HUES6 (cell line): ENCODE results near the gene ARHGAP40.

Experiments
- H3K27ac ChIP-seq: 2 replicates; pipeline ENCODE4 v1.7.0; 2013; ENCODE audit warnings: low read depth, mild to moderate bottlenecking, low read length, inconsistent platforms
- H3K27me3 ChIP-seq: 2 replicates; pipeline ENCODE4 v1.6.1; 2013; ENCODE audit warnings: low read length; ENCODE audit not compliant: control insufficient read depth, insufficient read depth
- H3K36me3 ChIP-seq: 2 replicates; pipeline ENCODE4 v1.6.1; 2013; ENCODE audit warnings: low read length; ENCODE audit not compliant: control insufficient read depth, insufficient read depth
- H3K4me1 ChIP-seq: 2 replicates; pipeline ENCODE4 v1.6.1; 2013; ENCODE audit warnings: low read length; ENCODE audit not compliant: control insufficient read depth, insufficient read depth
- H3K4me3 ChIP-seq: 2 replicates; pipeline ENCODE4 v1.5.1; 2013; ENCODE audit warnings: low read depth, low read length
- H3K9ac ChIP-seq: one replicate; pipeline ENCODE4 v1.6.1; 2013; ENCODE audit warnings: mild to moderate bottlenecking, low read length
- H3K9me3 ChIP-seq: 2 replicates; pipeline ENCODE4 v1.6.1; 2013; ENCODE audit warnings: low read depth, low read length; ENCODE audit not compliant: control insufficient read depth, insufficient read depth

ARHGAP40 gene

GRCh38 chr20:38617830-38618196 lies 16.2 kb downstream of the ARHGAP40 start:
- H3K27ac ChIP-seq = no peak overlapping the region
- H3K4me3 ChIP-seq = no peak overlapping the region
- no peak overlapping the region for H3K9ac ChIP-seq
- H3K4me1 ChIP-seq = peaks cover 21% of the 10 kb centered on the region; the same call in 1 of the 2 replicates
- H3K36me3 ChIP-seq = peaks cover 45% of the 10 kb centered on the region; the same call in 1 of the 2 replicates
- H3K27me3 ChIP-seq = no peaks in the 10 kb centered on the region
- H3K9me3 ChIP-seq = no peaks in the 10 kb centered on the region

- peaks cover 45% of the 10 kb centered on the region; the same call in 1 of the 2 replicates for H3K36me3 ChIP-seq
- no peaks in the 10 kb centered on the region for H3K27me3 ChIP-seq
- H3K4me1 ChIP-seq = peaks cover 18% of the 10 kb centered on the region; the same call in 1 of the 2 replicates
- no peak overlapping the region for H3K27ac ChIP-seq
- H3K4me3 ChIP-seq = no peak overlapping the region
- H3K9ac ChIP-seq = no peak overlapping the region
- peaks cover 3% of the 10 kb centered on the region; the same call in 1 of the 2 replicates for H3K9me3 ChIP-seq
Observed at GRCh38 chr20:38620441-38620840, 18.8 kb downstream of the ARHGAP40 start.

GRCh38 chr20:38623061-38623460 lies 21.5 kb downstream of the ARHGAP40 start:
- Histone ChIP-seq H3K27me3 (no peaks in the 10 kb centered on the region), H3K9ac (no peak overlapping the region), H3K4me1 (peaks cover 10% of the 10 kb centered on the region; the same call in 1 of the 2 replicates), H3K9me3 (peaks cover 3% of the 10 kb centered on the region; the same call in 1 of the 2 replicates), H3K36me3 (peaks cover 61% of the 10 kb centered on the region; the same call in 1 of the 2 replicates), H3K27ac (no peak overlapping the region), H3K4me3 (no peak overlapping the region)

- Histone ChIP-seq H3K27ac (no peak overlapping the region), H3K4me1 (peaks cover 17% of the 10 kb centered on the region)
Observed at GRCh38 chr20:38624084-38624483, 22.5 kb downstream of the ARHGAP40 start.

GRCh38 chr20:38625896-38626295 lies 24.3 kb downstream of the ARHGAP40 start:
- H3K9me3 ChIP-seq = peaks cover 3% of the 10 kb centered on the region; the same call in 1 of the 2 replicates
- H3K36me3 ChIP-seq = peaks cover 68% of the 10 kb centered on the region; the same call in 1 of the 2 replicates
- H3K4me3 ChIP-seq = no peak overlapping the region
- no peak overlapping the region for H3K27ac ChIP-seq
- H3K27me3 ChIP-seq = no peaks in the 10 kb centered on the region
- H3K9ac ChIP-seq = no peak overlapping the region
- peaks cover 13% of the 10 kb centered on the region for H3K4me1 ChIP-seq

More at GRCh38 chr20:38624084-38624483, 22.5 kb downstream of the ARHGAP40 start:
- no peak overlapping the region for H3K4me3 ChIP-seq
- no peak overlapping the region for H3K9ac ChIP-seq
- H3K27me3 ChIP-seq = no peaks in the 10 kb centered on the region
- peaks cover 3% of the 10 kb centered on the region; the same call in 1 of the 2 replicates for H3K9me3 ChIP-seq
- peaks cover 58% of the 10 kb centered on the region; the same call in 1 of the 2 replicates for H3K36me3 ChIP-seq

- Histone ChIP-seq H3K36me3 (peaks cover 69% of the 10 kb centered on the region; the same call in 1 of the 2 replicates), H3K27ac (no peak overlapping the region), H3K9me3 (peaks cover 3% of the 10 kb centered on the region; the same call in 1 of the 2 replicates), H3K4me1 (peaks cover 15% of the 10 kb centered on the region), H3K27me3 (no peaks in the 10 kb centered on the region), H3K9ac (no peak overlapping the region), H3K4me3 (no peak overlapping the region)
Observed at GRCh38 chr20:38626921-38627659, 25.5 kb downstream of the ARHGAP40 start.

- Histone ChIP-seq H3K4me3 (no peak overlapping the region), H3K4me1 (peaks cover 15% of the 10 kb centered on the region), H3K9ac (no peak overlapping the region), H3K27me3 (no peaks in the 10 kb centered on the region), H3K36me3 (peaks cover 57% of the 10 kb centered on the region; the same call in 1 of the 2 replicates), H3K9me3 (peaks cover 3% of the 10 kb centered on the region; the same call in 1 of the 2 replicates), H3K27ac (no peak overlapping the region; the same call in 1 of the 2 replicates)
Observed at GRCh38 chr20:38628580-38629470, 27.2 kb downstream of the ARHGAP40 start.

GRCh38 chr20:38629979-38630378 lies 28.4 kb downstream of the ARHGAP40 start:
- no peak overlapping the region for H3K27ac ChIP-seq
- no peaks in the 10 kb centered on the region for H3K9me3 ChIP-seq
- H3K36me3 ChIP-seq = peaks cover 53% of the 10 kb centered on the region; the same call in 1 of the 2 replicates
- peaks cover 15% of the 10 kb centered on the region for H3K4me1 ChIP-seq
- no peak overlapping the region for H3K9ac ChIP-seq
- no peak overlapping the region for H3K4me3 ChIP-seq
- H3K27me3 ChIP-seq = no peaks in the 10 kb centered on the region

GRCh38 chr20:38630727-38631126 lies 29.1 kb downstream of the ARHGAP40 start:
- Histone ChIP-seq H3K27ac (no peak overlapping the region), H3K36me3 (peaks cover 55% of the 10 kb centered on the region; the same call in 1 of the 2 replicates), H3K9ac (no peak overlapping the region), H3K27me3 (no peaks in the 10 kb centered on the region), H3K4me3 (no peak overlapping the region), H3K9me3 (no peaks in the 10 kb centered on the region), H3K4me1 (peaks cover 15% of the 10 kb centered on the region)

- no peak overlapping the region for H3K27ac ChIP-seq
- no peaks in the 10 kb centered on the region for H3K9me3 ChIP-seq
- H3K36me3 ChIP-seq = peaks cover 54% of the 10 kb centered on the region; the same call in 1 of the 2 replicates
- H3K4me3 ChIP-seq = no peak overlapping the region
- H3K4me1 ChIP-seq = peaks cover 15% of the 10 kb centered on the region
- no peak overlapping the region for H3K9ac ChIP-seq
- no peaks in the 10 kb centered on the region for H3K27me3 ChIP-seq
Observed at GRCh38 chr20:38631155-38632022, 29.8 kb downstream of the ARHGAP40 start.
